A549 (cell line): ENCODE results near the gene CEP72. TPM values are rescaled to one million over a fixed set of nuclear protein-coding genes. Genes with fewer than 3 reads are reported as not detected.
A peak's percentile ranks its signal among the peaks of the same experiment; 100 is the strongest.

ENCODE experiments used
- ATAC-seq, 2 experiments: fragments of 200-7000 bp in 1 of 2; fragments of >200 bp in 1 of 2; cut with Nextera tagmentation in 1 of 2; cut with Tn5 transposase in 1 of 2; 3 replicates each; pipeline versions ENCODE4 v1.8.0 to v1.9.1; 2018 to 2020; ENCODE audit warnings: mild to moderate bottlenecking in 1 of 2, moderate library complexity in 1 of 2
- CTCF ChIA-PET: fragments of 300-600 bp; sonication (Branson Sonifier 250); formaldehyde crosslinking; extraction: SDS; loops from one replicate; lab custom pipeline; 2021; ENCODE audit warnings: antibody characterized with exemption, inconsistent platforms; lab: Yijun Ruan, JAX
- POLR2A ChIA-PET: fragments of 350-600 bp; formaldehyde crosslinking; extraction: SDS; loops from one replicate; lab custom pipeline; 2021; ENCODE audit warnings: antibody characterized with exemption, inconsistent platforms; lab: Yijun Ruan, JAX
- DNase-seq, 2 experiments: peaks; one replicate each; pipeline versions ENCODE4 v3.0.0 to v3.0.0-alpha.2; 2011 to 2016; ENCODE audit warnings: low read depth in 1 of 2, low spot score in 1 of 2
- FAIRE-seq: peaks from 2 replicates; lab custom pipeline; 2011; peaks lifted over from hg19 to GRCh38; lab: Jason Lieb, UNC
- H3K27ac ChIP-seq, 2 experiments: fragments of >200 bp; sonication (Bioruptor Twin); formaldehyde crosslinking; 3 replicates each; pipeline ENCODE4 v1.5.1; 2016 to 2017
- H3K4me1 ChIP-seq: fragments of >200 bp; sonication (Bioruptor Twin); formaldehyde crosslinking; 3 replicates; pipeline ENCODE4 v1.6.1; 2016
- H3K4me2 ChIP-seq: fragments of >200 bp; sonication (Bioruptor Twin); formaldehyde crosslinking; 3 replicates; pipeline ENCODE4 v1.6.1; 2016
- H3K4me3 ChIP-seq: fragments of >200 bp; sonication (Bioruptor Twin); formaldehyde crosslinking; 3 replicates; pipeline ENCODE4 v1.5.1; 2016
- H3K9me3 ChIP-seq: fragments of >200 bp; sonication (Bioruptor Twin); formaldehyde crosslinking; 3 replicates; pipeline ENCODE4 v1.6.1; 2016
- CBX2 ChIP-seq: fragments of 200-600 bp; sonication (generic); IDR thresholded peaks from 2 replicates; pipeline ENCODE4 v1.6.1; 2016; ENCODE audit warnings: low read depth, mild to moderate bottlenecking, borderline replicate concordance
- CEBPB ChIP-seq, 2 experiments: fragments of >200 bp in 1 of 2; sonication (Bioruptor Twin) in 1 of 2; formaldehyde crosslinking in 1 of 2; IDR thresholded peaks; 2 replicates each; pipeline ENCODE4 v1.6.1; 2012 to 2016
- CHD4 ChIP-seq: fragments of 200-600 bp; sonication (generic); IDR thresholded peaks from 2 replicates; pipeline ENCODE4 v1.6.1; 2016; ENCODE audit warnings: antibody characterized with exemption, mild to moderate bottlenecking, borderline replicate concordance
- FOSL2 ChIP-seq, 2 experiments: fragments of 450-650 bp in 1 of 2; fragments of >200 bp in 1 of 2; sonication (Bioruptor Twin) in 1 of 2; formaldehyde crosslinking; IDR thresholded peaks; 2 replicates each; pipeline versions ENCODE4 v1.5.0 to v1.6.1; 2016 to 2020; ENCODE audit warnings: mild to moderate bottlenecking in 1 of 2, moderate library complexity in 1 of 2
- FOXS1 ChIP-seq: fragments of 250-450 bp; sonication (Bioruptor Pico); IDR thresholded peaks from 2 replicates; pipeline ENCODE4 v1.5.0; 2020; ENCODE audit warnings: mild to moderate bottlenecking, moderate library complexity
- MYC ChIP-seq: IDR thresholded peaks from 2 replicates; pipeline ENCODE4 v1.6.1; 2012; ENCODE audit warnings: mild to moderate bottlenecking, inconsistent platforms, low read length, improper control_type of control experiment, borderline replicate concordance
- RAD21 ChIP-seq, 2 experiments: fragments of >200 bp in 1 of 2; sonication (Bioruptor Twin) in 1 of 2; formaldehyde crosslinking in 1 of 2; IDR thresholded peaks in 1 of 2; conservative IDR thresholded peaks in 1 of 2; 2 replicates in 1 of 2; 3 replicates in 1 of 2; pipeline ENCODE4 v1.6.1; 2012 to 2018; ENCODE audit warnings: inconsistent platforms in 1 of 2
- RCOR1 ChIP-seq: fragments of 150-350 bp; IDR thresholded peaks from 2 replicates; pipeline ENCODE4 v1.6.1; 2014; ENCODE audit warnings: antibody characterized with exemption, low read length, low read depth
- TFCP2L1 ChIP-seq: fragments of 250-450 bp; sonication (Bioruptor Pico); IDR thresholded peaks from 2 replicates; pipeline ENCODE4 v1.5.0; 2021; ENCODE audit warnings: mild to moderate bottlenecking
- TP53 ChIP-seq: fragments of 250-450 bp; sonication (Bioruptor Pico); IDR thresholded peaks from 2 replicates; pipeline ENCODE4 v1.5.0; 2021; ENCODE audit warnings: mild to moderate bottlenecking, moderate library complexity
- ZC3H11A ChIP-seq: fragments of 450-650 bp; IDR thresholded peaks from 2 replicates; pipeline ENCODE4 v1.6.1; 2014; ENCODE audit warnings: antibody characterized with exemption, mild to moderate bottlenecking
- ZNF302 ChIP-seq: fragments of 250-450 bp; sonication (Bioruptor Pico); IDR thresholded peaks from 2 replicates; pipeline ENCODE4 v1.9.0; 2021; ENCODE audit warnings: inconsistent platforms, mild to moderate bottlenecking, moderate library complexity
- ZSCAN20 ChIP-seq: fragments of 250-450 bp; sonication (Bioruptor Pico); IDR thresholded peaks from 2 replicates; pipeline ENCODE4 v1.8.0; 2022; ENCODE audit warnings: mild to moderate bottlenecking, moderate library complexity
- WGBS: methylation state at CpG from one replicate; pipeline ENCODE4 v1.1.6; 2017; ENCODE audit errors: missing lambda C conversion rate; 5-methylcytosine and 5-hydroxymethylcytosine counted together
- polyA plus RNA-seq, 4 experiments: library from polyadenylated mRNA; depleted of rRNA in 3 of 4; stranded (reverse); fragments of >200 nt; fragmentation: RNase III in 1 of 4; extraction: RNeasy Plus Mini Kit Qiagen cat#74134 plus additional on column Dnase treatment in 1 of 4; gene quantifications; 2 replicates in 3 of 4; 3 replicates in 1 of 4; pipeline ENCODE4 v1.2.3, GENCODE V29; 2011 to 2017
- TF ChIP-seq, protein P1 (sequence below): fragments of 200-600 bp; sonication (generic); IDR thresholded peaks from 2 replicates; pipeline ENCODE4 v1.6.1; 2016; ENCODE audit warnings: antibody characterized with exemption, mild to moderate bottlenecking, moderate library complexity
- TF ChIP-seq, protein P2 (sequence below): IDR thresholded peaks from 2 replicates; pipeline ENCODE4 v1.6.1; 2012
- TF ChIP-seq, protein P3 (sequence below): fragments of 250-450 bp; sonication (Bioruptor Pico); IDR thresholded peaks from 2 replicates; pipeline ENCODE4 v1.5.0; 2020; ENCODE audit warnings: low read depth, mild to moderate bottlenecking, moderate library complexity
- TF ChIP-seq, protein P4 (sequence below): fragments of >200 bp; sonication (Bioruptor Twin); formaldehyde crosslinking; IDR thresholded peaks from 3 replicates; pipeline ENCODE4 v1.6.1; 2016

The CEP72 gene
- polyA plus RNA-seq, 2 of the 4 experiments (the other 2 are of a cell fraction), result 10.8 to 11.1 TPM

DNA sequence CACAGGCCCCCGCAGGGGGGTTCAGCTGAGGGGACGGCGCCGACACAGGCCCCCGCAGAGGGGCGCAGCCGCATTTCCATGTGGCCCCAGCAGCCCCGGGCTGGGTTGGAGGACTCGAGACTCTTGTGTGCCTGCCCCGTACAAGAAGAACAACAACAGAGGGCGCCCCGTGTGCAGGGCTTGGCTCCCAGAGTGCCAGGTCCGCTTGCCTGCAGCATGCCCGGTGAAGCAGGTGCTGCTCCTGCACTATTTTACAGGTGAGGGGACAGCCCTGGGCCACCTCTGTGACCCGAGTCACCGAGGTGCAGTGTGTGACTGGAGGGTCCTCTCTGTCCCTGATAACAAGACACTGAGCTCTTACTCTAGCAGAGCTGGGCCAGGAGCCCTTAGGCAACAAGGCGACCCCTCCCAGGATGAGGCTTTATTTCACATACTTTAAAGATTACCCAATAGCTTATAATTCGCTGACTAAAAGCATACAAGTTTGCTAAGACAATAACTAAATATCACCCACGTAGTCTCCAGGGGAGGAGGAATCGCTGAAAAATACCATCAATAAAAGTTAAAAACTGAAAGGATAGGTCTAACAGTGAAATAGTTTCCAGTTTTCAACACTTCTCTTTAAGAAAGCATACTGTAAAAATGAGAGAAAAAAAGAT, 46.2 kb upstream of the CEP72 start:
- no peak overlapping the region for H3K27ac ChIP-seq
- ATAC-seq, result peak in 1 of 2 experiments; percentile 20; a peak in 1 of 6 replicates
- no peak for FAIRE-seq
- TF ChIP-seq MYC, result no peak
- TF ChIP-seq ZSCAN20, result no peak
- TF ChIP-seq, protein P1, sequence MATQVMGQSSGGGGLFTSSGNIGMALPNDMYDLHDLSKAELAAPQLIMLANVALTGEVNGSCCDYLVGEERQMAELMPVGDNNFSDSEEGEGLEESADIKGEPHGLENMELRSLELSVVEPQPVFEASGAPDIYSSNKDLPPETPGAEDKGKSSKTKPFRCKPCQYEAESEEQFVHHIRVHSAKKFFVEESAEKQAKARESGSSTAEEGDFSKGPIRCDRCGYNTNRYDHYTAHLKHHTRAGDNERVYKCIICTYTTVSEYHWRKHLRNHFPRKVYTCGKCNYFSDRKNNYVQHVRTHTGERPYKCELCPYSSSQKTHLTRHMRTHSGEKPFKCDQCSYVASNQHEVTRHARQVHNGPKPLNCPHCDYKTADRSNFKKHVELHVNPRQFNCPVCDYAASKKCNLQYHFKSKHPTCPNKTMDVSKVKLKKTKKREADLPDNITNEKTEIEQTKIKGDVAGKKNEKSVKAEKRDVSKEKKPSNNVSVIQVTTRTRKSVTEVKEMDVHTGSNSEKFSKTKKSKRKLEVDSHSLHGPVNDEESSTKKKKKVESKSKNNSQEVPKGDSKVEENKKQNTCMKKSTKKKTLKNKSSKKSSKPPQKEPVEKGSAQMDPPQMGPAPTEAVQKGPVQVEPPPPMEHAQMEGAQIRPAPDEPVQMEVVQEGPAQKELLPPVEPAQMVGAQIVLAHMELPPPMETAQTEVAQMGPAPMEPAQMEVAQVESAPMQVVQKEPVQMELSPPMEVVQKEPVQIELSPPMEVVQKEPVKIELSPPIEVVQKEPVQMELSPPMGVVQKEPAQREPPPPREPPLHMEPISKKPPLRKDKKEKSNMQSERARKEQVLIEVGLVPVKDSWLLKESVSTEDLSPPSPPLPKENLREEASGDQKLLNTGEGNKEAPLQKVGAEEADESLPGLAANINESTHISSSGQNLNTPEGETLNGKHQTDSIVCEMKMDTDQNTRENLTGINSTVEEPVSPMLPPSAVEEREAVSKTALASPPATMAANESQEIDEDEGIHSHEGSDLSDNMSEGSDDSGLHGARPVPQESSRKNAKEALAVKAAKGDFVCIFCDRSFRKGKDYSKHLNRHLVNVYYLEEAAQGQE, result no peak
- TF ChIP-seq, protein P2, sequence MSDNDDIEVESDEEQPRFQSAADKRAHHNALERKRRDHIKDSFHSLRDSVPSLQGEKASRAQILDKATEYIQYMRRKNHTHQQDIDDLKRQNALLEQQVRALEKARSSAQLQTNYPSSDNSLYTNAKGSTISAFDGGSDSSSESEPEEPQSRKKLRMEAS, result no peak
- TF ChIP-seq ZC3H11A, result no peak
- no peak for TF ChIP-seq FOSL2 (IDR thresholded peaks at IDR 0.05)
- no peak for TF ChIP-seq FOSL2 (CRISPR knock-in tag; IDR thresholded peaks at IDR 0.05)
- H3K4me1 ChIP-seq, result no peaks in the 10 kb centered on the region
- no peak for DNase-seq
- ChIA-PET CTCF (no interaction called here), POLR2A (no interaction called here)
- H3K4me3 ChIP-seq, result no peak overlapping the region
- no peak overlapping the region for H3K4me2 ChIP-seq
- H3K9me3 ChIP-seq, result peaks cover 14% of the 10 kb centered on the region; the same call in 2 of the 3 replicates
- 24% methylated on average over 10 of the region's 20 CpGs for WGBS

DNA sequence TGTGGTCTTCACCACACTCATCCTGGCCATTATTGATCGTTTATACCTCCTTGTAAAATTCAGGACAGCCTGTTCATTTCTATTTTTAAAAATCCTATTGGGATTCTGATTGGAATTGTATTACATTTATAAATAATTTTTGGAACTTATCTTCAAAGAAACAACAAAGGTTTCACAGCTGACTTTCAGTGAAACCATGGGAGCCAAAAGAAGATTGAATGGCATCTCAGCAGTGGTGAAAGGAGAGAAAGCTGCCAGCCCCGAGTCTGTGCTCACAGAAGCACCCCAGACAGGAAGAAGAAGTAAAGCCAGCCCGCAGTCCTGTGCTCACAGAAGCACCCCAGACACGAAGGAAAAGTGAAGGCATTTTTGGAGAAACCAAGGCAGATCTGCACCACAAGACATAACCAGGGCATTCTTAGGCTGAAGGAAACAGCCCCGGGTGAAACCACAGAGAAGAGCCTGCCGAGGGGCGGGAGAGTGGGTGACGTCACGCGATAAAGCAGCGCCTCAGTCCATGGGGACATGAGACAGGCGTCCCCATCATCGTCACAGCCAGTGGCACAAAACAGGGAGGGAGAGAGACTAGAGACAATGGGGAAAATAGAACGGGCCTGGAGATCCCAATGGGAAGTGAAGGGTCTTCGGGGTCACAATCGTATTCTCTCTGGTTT, 45.4 kb upstream of the CEP72 start:
- FAIRE-seq, result no peak
- POLR2A ChIA-PET, result no interaction called here
- Histone ChIP-seq H3K9me3 (peaks cover 14% of the 10 kb centered on the region; the same call in 2 of the 3 replicates), H3K4me1 (no peaks in the 10 kb centered on the region), H3K27ac (no peak overlapping the region), H3K4me3 (no peak overlapping the region), H3K4me2 (no peak overlapping the region)
- TF ChIP-seq FOXS1 (no peak), RAD21 (conservative IDR thresholded peaks at IDR 0.05 in 1 of 2, IDR thresholded peaks at IDR 0.05 in 1 of 2) (no peak), ZNF302 (no peak), TP53 (no peak), CBX2 (no peak), CHD4 (no peak), TFCP2L1 (CRISPR knock-in tag) (no peak), CEBPB (IDR thresholded peaks at IDR 0.05) (no peak), RCOR1 (no peak)
- TF ChIP-seq, protein P3, sequence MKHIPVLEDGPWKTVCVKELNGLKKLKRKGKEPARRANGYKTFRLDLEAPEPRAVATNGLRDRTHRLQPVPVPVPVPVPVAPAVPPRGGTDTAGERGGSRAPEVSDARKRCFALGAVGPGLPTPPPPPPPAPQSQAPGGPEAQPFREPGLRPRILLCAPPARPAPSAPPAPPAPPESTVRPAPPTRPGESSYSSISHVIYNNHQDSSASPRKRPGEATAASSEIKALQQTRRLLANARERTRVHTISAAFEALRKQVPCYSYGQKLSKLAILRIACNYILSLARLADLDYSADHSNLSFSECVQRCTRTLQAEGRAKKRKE (CRISPR knock-in tag), result no peak
- TF ChIP-seq, protein P4, sequence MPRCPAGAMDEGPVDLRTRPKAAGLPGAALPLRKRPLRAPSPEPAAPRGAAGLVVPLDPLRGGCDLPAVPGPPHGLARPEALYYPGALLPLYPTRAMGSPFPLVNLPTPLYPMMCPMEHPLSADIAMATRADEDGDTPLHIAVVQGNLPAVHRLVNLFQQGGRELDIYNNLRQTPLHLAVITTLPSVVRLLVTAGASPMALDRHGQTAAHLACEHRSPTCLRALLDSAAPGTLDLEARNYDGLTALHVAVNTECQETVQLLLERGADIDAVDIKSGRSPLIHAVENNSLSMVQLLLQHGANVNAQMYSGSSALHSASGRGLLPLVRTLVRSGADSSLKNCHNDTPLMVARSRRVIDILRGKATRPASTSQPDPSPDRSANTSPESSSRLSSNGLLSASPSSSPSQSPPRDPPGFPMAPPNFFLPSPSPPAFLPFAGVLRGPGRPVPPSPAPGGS, result no peak
- no peak for ATAC-seq
- CTCF ChIA-PET, result no interaction called here
- WGBS, result 68% methylated on average over 16 of the region's 16 CpGs
- DNase-seq, result no peak
